Left hindlimb (tissue), 1 donor: ENCODE results near the gene RHOH.

Experiments
- DNase-seq: peaks from one replicate; pipeline ENCODE4 v3.0.0-alpha.2; 2018

RHOH gene

GRCh38 chr4:40190465-40190864, 6.4 kb upstream of the RHOH start:
- no peak for DNase-seq

- no peak for DNase-seq
Observed at GRCh38 chr4:40190880-40191815, 5.7 kb upstream of the RHOH start.

GRCh38 chr4:40192114-40193015, 4.5 kb upstream of the RHOH start:
- DNase-seq: no peak

- DNase-seq: no peak
Observed at GRCh38 chr4:40193016-40193571, 3.7 kb upstream of the RHOH start.

GRCh38 chr4:40193578-40193977, 3.3 kb upstream of the RHOH start:
- no peak for DNase-seq

- DNase-seq: no peak
Observed at GRCh38 chr4:40194602-40195161, 2.1 kb upstream of the RHOH start.

- DNase-seq: no peak
Observed at GRCh38 chr4:40195182-40196177, 1.4 kb upstream of the RHOH start.

- DNase-seq: no peak
Observed at GRCh38 chr4:40196272-40196671, 559 bp upstream of the RHOH start.

GRCh38 chr4:40197879-40198689, 1.3 kb downstream of the RHOH start:
- no peak for DNase-seq

GRCh38 chr4:40199179-40199670, 2.4 kb downstream of the RHOH start:
- no peak for DNase-seq

- no peak for DNase-seq
Observed at GRCh38 chr4:40199999-40200874, 3.4 kb downstream of the RHOH start.

GRCh38 chr4:40200875-40201801, 4.3 kb downstream of the RHOH start:
- no peak for DNase-seq

- no peak for DNase-seq
Observed at GRCh38 chr4:40201898-40202297, 5.1 kb downstream of the RHOH start.

- no peak for DNase-seq
Observed at GRCh38 chr4:40202474-40202873, 5.6 kb downstream of the RHOH start.

- DNase-seq: no peak
Observed at GRCh38 chr4:40204507-40205258, 7.9 kb downstream of the RHOH start.

GRCh38 chr4:40205259-40206198, 8.7 kb downstream of the RHOH start:
- no peak for DNase-seq
